SK-N-SH treated with all-trans-retinoic acid at 6 μM for 48 hours (cell line): Measurements from ENCODE around the gene ZNF460.

Source experiments
- GLIS3 ChIP-seq: fragments of 250-450 bp; sonication (Bioruptor Pico); IDR thresholded peaks from 2 replicates; pipeline ENCODE4 v1.5.0; 2020; ENCODE audit warnings: mild to moderate bottlenecking, moderate library complexity
- PPARA ChIP-seq: fragments of 250-450 bp; sonication (Bioruptor Pico); IDR thresholded peaks from 2 replicates; pipeline ENCODE4 v1.5.0; 2020; ENCODE audit warnings: mild to moderate bottlenecking, borderline replicate concordance
- ZNF8 ChIP-seq: fragments of 450-650 bp; formaldehyde crosslinking; IDR thresholded peaks from 2 replicates; pipeline ENCODE4 v1.5.0; 2020; ENCODE audit warnings: mild to moderate bottlenecking, moderate library complexity
- TF ChIP-seq, protein P1 (sequence below): fragments of 250-450 bp; sonication (Bioruptor Pico); IDR thresholded peaks from 2 replicates; pipeline ENCODE4 v1.8.0; 2020; ENCODE audit warnings: mild to moderate bottlenecking, moderate library complexity, borderline replicate concordance

DNA sequence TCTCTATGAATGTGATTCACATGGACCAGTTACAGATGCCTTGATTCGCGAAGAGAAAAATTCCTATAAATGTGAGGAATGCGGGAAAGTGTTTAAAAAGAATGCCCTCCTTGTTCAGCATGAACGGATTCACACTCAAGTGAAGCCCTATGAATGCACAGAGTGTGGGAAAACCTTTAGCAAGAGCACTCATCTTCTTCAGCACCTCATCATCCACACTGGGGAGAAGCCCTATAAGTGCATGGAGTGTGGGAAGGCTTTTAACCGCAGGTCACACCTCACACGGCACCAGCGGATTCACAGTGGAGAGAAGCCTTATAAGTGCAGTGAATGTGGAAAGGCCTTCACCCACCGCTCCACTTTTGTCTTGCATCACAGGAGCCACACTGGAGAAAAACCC lies 47.7 kb downstream of the ZNF460 start:
- TF ChIP-seq, protein P1, sequence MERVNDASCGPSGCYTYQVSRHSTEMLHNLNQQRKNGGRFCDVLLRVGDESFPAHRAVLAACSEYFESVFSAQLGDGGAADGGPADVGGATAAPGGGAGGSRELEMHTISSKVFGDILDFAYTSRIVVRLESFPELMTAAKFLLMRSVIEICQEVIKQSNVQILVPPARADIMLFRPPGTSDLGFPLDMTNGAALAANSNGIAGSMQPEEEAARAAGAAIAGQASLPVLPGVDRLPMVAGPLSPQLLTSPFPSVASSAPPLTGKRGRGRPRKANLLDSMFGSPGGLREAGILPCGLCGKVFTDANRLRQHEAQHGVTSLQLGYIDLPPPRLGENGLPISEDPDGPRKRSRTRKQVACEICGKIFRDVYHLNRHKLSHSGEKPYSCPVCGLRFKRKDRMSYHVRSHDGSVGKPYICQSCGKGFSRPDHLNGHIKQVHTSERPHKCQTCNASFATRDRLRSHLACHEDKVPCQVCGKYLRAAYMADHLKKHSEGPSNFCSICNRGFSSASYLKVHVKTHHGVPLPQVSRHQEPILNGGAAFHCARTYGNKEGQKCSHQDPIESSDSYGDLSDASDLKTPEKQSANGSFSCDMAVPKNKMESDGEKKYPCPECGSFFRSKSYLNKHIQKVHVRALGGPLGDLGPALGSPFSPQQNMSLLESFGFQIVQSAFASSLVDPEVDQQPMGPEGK (CRISPR knock-in tag): no peak
- TF ChIP-seq ZNF8 (no peak), GLIS3 (CRISPR knock-in tag) (no peak), PPARA (CRISPR knock-in tag) (no peak)
